ENCODE results near the gene TMCO6.

The TMCO6 gene

DNA sequence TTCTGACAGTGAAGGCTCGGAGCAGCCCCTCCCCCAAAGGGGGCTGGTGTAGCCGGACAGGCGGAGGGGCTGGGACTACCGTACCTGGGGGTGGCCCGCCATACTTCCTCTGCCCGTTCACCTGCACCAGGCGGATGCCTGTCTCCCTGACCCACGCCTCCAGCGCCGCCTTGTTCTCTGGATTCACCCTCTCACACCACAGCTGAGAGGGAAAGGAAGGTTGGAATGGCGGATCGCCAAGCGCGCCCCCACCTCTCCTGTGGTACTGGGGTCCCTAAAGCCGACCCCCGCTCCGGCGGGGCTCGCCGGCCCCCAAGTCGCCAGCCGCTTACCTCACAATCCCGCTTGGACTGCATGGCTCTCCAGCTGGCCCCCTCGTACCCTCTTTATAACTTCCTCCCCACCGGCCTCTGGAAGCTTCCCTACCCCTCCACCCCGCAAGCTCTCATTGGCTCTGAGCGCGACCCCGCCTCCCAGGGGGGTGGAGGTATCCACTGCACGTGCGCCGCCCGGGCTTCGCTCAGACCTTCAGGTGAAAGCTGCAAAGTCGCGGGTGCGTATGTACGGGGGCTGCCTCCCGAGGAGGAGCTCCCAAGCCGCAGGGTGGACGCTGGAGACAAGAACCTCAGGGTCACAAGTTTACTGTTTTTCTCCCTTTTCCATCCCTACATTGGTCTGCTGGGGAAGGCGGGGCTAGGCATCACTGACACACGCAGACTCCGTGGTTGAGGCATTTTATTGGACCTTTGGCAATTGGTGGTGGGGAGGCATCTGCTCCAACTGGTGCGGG, 34.1 kb downstream of the TMCO6 start, which contains the start of gene DND1:
Gene DND1, minus strand, starts transcription at position 390 of the 790 bp plus-strand sequence. Its CDS starts 34 bp downstream, at position 356.
- no peak for DNase-seq (ENCODE audit: low read depth in 2 of 2)

GRCh38 chr5:140674211-140674610, 35.0 kb downstream of the TMCO6 start:
- DNase-seq (ENCODE audit: low read depth in 2 of 2), result no peak

GRCh38 chr5:140674629-140675028, 35.4 kb downstream of the TMCO6 start:
- no peak for DNase-seq (ENCODE audit: low read depth in 2 of 2)

DNA sequence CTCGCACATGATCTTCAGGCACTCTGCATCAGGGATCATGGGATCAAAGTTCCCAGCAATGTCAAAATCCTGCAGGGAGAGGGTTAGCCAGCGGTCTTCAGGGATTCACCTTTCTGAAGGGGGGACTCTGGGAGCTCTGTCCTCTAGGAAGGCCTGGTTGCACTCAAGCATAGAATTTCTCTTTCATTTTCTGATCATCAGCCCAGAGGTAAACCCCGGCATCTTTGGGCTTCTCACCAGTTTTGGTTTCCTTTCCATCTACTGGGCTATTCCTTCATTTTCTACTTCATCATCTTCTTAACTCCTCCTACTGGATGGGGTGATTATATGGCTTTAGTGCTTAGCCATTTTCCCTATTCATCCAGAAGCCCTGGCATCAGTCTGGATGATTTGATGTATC, 38.7 kb downstream of the TMCO6 start:
- no peak for DNase-seq (ENCODE audit: low read depth in 2 of 2)

GRCh38 chr5:140678993-140679392, 39.7 kb downstream of the TMCO6 start:
- DNase-seq (ENCODE audit: low read depth in 2 of 2), result no peak

DNA sequence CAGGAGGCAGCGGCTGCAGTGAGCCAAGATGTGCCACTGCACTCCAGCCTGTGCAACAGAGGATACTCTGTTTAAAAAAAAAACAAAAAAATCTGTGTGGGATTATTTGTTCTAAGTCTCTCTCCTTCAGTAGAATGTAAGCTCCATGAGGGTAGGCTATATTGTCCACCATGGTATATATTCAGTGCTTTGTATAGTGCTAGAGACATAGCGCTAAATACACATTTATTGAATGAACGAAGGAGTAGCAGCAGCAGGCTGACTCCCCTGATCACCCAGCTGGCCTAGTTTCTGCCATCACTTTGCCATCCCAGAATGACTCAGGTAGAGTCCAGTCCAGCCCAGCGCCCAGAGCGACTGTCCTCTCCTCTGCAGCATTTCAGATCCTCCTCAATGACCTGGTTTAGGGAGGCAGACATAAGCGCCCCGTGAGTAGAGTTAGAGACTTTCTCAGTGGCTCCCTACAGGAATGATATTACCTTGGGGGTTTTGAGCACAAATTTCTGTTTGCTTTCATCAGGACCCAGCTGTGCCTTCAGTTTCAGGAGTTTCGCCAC, 51.2 kb downstream of the TMCO6 start:
- DNase-seq (ENCODE audit: low read depth in 2 of 2), result no peak

GRCh38 chr5:140690941-140691924, 52.0 kb downstream of the TMCO6 start, which contains the start of the genes HARS1 and HARS2:
Gene HARS1 (minus strand): TSS chr5:140691370. CDS start chr5:140691304, 66 bp downstream.
Gene HARS2 (plus strand): TSS chr5:140691455. CDS start chr5:140691649, 194 bp downstream.
- peak; percentile 60 to 70 for DNase-seq (ENCODE audit: low read depth in 2 of 2)

DNA sequence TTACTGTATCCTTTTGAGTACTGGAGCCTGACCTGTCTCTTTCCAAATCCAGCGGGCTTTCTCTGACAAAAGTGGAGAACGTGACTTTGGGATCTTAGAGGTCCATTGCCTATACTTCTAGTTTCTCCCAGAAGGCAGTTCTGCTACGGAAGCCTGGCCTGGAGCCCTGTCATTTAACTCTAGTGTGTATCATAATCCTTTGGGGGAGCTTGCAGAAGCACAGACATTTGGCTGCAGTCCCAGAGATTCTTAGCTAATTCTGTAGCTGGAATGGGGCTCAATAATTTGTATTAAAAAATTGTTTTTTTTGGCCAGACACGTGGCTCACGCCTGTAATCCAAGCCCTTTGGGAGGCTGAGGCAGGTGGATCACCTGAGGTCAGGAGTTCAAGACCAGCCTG, 55.0 kb downstream of the TMCO6 start:
- no peak for DNase-seq (ENCODE audit: low read depth in 2 of 2)
